Mucosa of gallbladder (tissue), 1 donor: ENCODE measurements around the gene TTC7B. TPM values are rescaled to one million over a fixed set of nuclear protein-coding genes. Genes with fewer than 3 reads are reported as not detected.

Source experiments
- DNase-seq: peaks from one replicate; pipeline ENCODE4 v3.0.0-alpha.2; 2020; ENCODE audit warnings: low spot score
- total RNA-seq: library from RNA; stranded (reverse); gene quantifications from one replicate; pipeline ENCODE4 v1.2.1, GENCODE V29; 2021
- donor health status: DM: no; HTN: no; CAD: no.

The TTC7B gene
- total RNA-seq, 1 donor from 2014 or later = 31.5 TPM

DNA sequence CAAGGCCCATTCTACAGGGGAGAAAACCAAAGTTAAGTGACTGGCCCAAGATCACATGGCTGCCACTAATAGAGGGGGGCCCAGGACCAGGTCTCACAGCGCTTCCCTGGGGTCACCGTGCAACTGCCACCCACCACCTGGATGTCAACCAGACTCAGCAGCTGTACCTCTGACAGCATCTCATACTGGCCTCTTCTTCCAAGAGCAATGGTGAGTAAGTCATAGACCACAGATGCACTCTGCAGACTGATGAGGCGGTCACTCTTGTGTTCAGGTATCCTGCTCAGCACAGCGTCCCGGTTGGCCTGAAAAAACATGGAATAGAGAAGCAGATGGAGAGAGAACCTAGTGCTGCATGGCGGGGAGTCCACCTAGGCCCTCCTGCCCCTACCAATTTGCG, 139.9 kb downstream of the TTC7B start:
- no peak for DNase-seq

DNA sequence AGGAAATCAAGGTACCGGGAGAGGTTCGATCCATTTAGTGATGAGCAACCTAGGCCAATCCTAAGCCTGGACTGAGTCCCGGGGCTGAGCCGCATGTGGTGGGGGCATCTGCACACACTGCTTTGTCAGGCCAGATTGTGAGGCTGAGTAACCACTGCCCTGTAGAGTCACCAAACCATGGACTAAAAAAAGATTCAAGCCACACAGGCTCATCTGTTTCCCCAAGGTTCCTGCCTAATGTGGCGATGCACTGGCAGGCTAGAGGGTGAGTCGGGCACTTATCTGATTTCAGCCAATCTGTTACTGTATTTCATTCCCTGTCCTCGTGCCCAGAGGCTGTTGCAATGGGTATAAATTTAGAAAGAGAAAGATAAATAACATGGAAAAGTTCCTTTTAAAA, 140.8 kb downstream of the TTC7B start:
- DNase-seq = no peak

- no peak for DNase-seq
Measured at GRCh38 chr14:90674716-90675115, 141.5 kb downstream of the TTC7B start.

- no peak for DNase-seq
Measured at GRCh38 chr14:90674043-90674670, 142.1 kb downstream of the TTC7B start.

- DNase-seq = no peak
Measured at GRCh38 chr14:90671382-90672234, 144.6 kb downstream of the TTC7B start.

DNA sequence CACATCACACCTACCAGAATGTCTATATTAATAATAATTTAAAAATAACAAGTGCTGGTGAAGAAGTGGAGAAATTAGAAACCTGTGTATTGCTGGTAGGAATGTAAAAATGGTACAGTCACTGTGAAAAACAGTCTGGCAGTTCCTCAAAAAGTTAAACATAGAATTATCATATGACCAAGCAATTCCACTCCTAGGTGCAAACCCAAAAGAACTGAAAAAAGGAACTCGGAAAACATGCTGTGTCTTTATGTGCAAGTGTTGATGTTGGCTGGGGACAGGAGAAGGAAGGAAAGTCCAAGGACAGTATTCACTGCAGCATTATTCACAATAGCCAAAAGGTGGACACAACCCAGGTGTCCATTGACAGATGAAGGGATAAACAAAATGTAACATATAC, 146.5 kb downstream of the TTC7B start:
- no peak for DNase-seq

- DNase-seq = no peak
Measured at GRCh38 chr14:90666571-90666970, 149.7 kb downstream of the TTC7B start.

GRCh38 chr14:90665321-90666000, 150.8 kb downstream of the TTC7B start:
- no peak for DNase-seq

DNA sequence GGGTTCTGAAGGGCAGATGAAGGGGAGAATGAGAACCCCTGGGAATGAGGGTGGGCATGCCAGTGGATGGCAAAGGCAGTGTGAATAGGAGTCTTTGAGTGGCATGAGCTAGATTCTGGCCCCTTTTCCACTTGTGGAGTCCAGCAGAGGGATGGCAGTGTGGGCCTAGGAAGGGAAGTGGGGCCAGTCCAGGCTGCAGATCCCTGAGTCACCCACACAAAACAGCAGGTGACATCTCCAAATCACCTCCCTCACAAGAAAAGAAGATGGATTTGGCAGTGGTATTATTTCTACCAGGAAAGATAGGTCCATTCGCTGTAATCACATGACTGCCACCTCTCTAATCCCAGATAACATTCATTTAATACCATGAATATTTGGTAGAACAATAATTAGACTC, 151.3 kb downstream of the TTC7B start:
- no peak for DNase-seq

- no peak for DNase-seq
Measured at GRCh38 chr14:90663680-90664079, 152.6 kb downstream of the TTC7B start.

DNA sequence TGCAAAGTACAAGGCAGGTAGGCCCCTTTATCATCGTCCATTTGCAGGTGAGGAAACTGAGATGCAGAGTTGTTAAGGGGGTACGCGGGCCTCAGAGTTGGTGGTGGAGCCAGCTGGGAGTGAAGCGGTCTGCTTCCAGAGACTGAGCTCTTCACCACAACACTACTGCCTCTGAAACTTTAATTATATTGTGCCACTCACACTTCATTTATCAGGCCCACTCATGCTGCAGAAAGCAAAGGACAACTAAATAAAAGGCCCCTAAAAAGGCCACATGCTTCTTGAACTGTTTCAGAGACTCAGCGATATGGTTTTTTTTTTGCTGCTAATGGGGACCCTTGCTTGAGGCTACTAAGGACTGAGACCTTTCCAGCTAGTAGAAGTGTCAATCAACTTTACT, 153.1 kb downstream of the TTC7B start:
- DNase-seq = no peak

DNA sequence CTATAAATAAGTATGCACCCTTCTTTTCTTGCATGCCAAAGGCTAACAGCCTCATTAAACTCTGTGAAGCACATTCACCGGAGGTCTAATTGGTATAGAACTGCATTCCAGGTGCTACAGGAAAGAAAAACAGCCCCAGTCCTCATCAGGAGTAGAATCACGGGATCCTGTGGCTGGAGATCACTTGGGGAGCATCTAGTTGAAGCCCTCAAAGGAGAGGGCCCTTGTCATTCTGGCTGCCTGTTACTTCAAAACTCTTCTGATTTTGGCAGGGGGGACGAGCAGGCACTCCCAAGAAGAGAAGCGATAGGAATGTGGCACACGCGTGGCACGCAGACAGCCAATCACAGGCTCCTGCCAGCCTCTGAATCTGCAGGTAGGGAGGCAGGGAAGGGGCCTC, 154.4 kb downstream of the TTC7B start:
- DNase-seq = no peak

- DNase-seq = peak; percentile 53
Measured at GRCh38 chr14:90660865-90661570, 155.2 kb downstream of the TTC7B start.

GRCh38 chr14:90659156-90659555, 157.1 kb downstream of the TTC7B start:
- no peak for DNase-seq

GRCh38 chr14:90658541-90658967, 157.7 kb downstream of the TTC7B start:
- no peak for DNase-seq

GRCh38 chr14:90656973-90657372, 159.3 kb downstream of the TTC7B start:
- no peak for DNase-seq

- DNase-seq = no peak
Measured at GRCh38 chr14:90655829-90656228, 160.4 kb downstream of the TTC7B start.

GRCh38 chr14:90654831-90655276, 161.4 kb downstream of the TTC7B start:
- DNase-seq = no peak

GRCh38 chr14:90652626-90653025, 163.6 kb downstream of the TTC7B start:
- DNase-seq = no peak

DNA sequence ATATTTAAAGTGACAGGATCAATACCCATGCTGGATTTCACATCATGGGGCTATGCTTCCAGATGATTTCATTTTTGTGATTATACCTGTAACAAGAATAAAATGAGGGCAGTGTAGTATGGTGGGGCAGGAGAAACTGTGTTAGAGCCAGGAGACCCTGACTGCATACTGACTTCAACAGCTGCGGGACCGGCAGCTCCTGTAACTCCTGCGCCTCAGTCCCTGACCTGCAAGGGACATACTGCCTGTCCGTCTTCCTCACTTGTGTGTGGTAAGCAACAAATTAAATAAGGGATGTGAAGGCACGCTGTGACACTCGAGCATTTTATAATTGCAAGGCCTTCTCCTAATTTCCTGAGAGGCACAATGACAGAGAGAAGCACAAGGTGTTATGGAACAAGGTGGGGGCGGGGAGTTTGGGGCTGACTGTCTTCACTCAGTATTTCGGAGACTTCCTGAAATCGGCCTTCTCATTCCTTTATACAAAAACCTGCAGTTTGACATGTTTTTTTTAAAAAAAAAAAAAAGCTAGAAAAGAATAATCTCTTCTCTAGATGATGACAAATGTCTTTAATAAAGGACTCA, 164.2 kb downstream of the TTC7B start:
- no peak for DNase-seq

- no peak for DNase-seq
Measured at GRCh38 chr14:90651271-90651804, 164.9 kb downstream of the TTC7B start.
